H1 (cell line): ENCODE measurements around the gene TIGD1. TPM values are rescaled to one million over a fixed set of nuclear protein-coding genes. Genes with fewer than 3 reads are reported as not detected.

ENCODE experiments used
- CTCF ChIA-PET: fragments of 300-600 bp; sonication (Branson Sonifier 250); formaldehyde crosslinking; loops from one replicate; lab custom pipeline; 2021; ENCODE audit not compliant: partially characterized antibody; lab: Charles Lee
- POLR2A ChIA-PET: fragments of 300-600 bp; sonication (Branson Sonifier 250); formaldehyde crosslinking; loops from one replicate; lab custom pipeline; 2021; ENCODE audit warnings: inconsistent platforms; ENCODE audit not compliant: partially characterized antibody; lab: Charles Lee
- DNase-seq, 2 experiments: peaks; one replicate each; pipeline versions ENCODE4 v3.0.0 to v3.0.0-alpha.2; 2010 to 2022; ENCODE audit warnings: low spot score in 2 of 2, low read depth in 1 of 2, mixed read lengths in 1 of 2
- FAIRE-seq: peaks from 2 replicates; lab custom pipeline; 2011; peaks lifted over from hg19 to GRCh38; lab: Jason Lieb, UNC
- H2AFZ ChIP-seq: 2 replicates; pipeline ENCODE4 v1.8.1; 2012; ENCODE audit warnings: low read length, inconsistent platforms
- H2AK5ac ChIP-seq: 2 replicates; pipeline ENCODE4 v1.6.1; 2013; ENCODE audit warnings: low read depth, low read length
- H2BK120ac ChIP-seq: replicated peaks from 2 replicates; pipeline ENCODE3; 2013; ENCODE audit warnings: low read depth, low read length, inconsistent platforms
- H2BK12ac ChIP-seq: 2 replicates; pipeline ENCODE4 v1.6.1; 2013; ENCODE audit warnings: low read depth, low read length
- H2BK15ac ChIP-seq: 2 replicates; pipeline ENCODE4 v1.6.1; 2013; ENCODE audit warnings: low read length
- H2BK20ac ChIP-seq: 2 replicates; pipeline ENCODE4 v1.6.1; 2013; ENCODE audit warnings: low read length
- H2BK5ac ChIP-seq: 2 replicates; pipeline ENCODE4 v1.6.1; 2013; ENCODE audit warnings: low read depth, low read length
- H3K14ac ChIP-seq: 2 replicates; pipeline ENCODE4 v1.6.1; 2013; ENCODE audit warnings: inconsistent platforms; ENCODE audit not compliant: insufficient read length
- H3K18ac ChIP-seq: 2 replicates; pipeline ENCODE4 v1.6.1; 2013; ENCODE audit warnings: low read length; ENCODE audit errors: extremely low read depth
- H3K23ac ChIP-seq: 2 replicates; pipeline ENCODE4 v1.6.1; 2013; ENCODE audit warnings: inconsistent platforms; ENCODE audit not compliant: insufficient read length
- H3K23me2 ChIP-seq: 2 replicates; pipeline ENCODE4 v1.6.1; 2013; ENCODE audit warnings: low read depth, low read length
- H3K27ac ChIP-seq: 2 replicates; pipeline ENCODE4 v1.6.1; 2011; ENCODE audit warnings: low read depth, low read length, inconsistent platforms
- H3K27me3 ChIP-seq, 4 experiments: replicated peaks in 1 of 4; 1 replicate in 1 of 4; 2 replicates in 3 of 4; pipeline versions ENCODE4 v1.6.1 to v1.8.1; 2011 to 2013; ENCODE audit warnings: low read length in 3 of 4, mild to moderate bottlenecking in 3 of 4, inconsistent platforms in 2 of 4, mixed read lengths in 2 of 4, moderate library complexity in 1 of 4; ENCODE audit not compliant: control insufficient read depth in 3 of 4, insufficient read depth in 3 of 4; ENCODE audit errors: extremely low read depth in 1 of 4
- H3K36me3 ChIP-seq, 4 experiments: 2 replicates each; pipeline versions ENCODE4 v1.6.1 to v1.8.1; 2011 to 2013; ENCODE audit warnings: mild to moderate bottlenecking in 4 of 4, low read length in 3 of 4, moderate library complexity in 2 of 4, control low read depth in 1 of 4, inconsistent platforms in 1 of 4; ENCODE audit not compliant: insufficient read depth in 4 of 4, control insufficient read depth in 2 of 4
- H3K4ac ChIP-seq: replicated peaks from 2 replicates; pipeline ENCODE3; 2013; ENCODE audit warnings: low read length, low read depth, mixed read lengths, inconsistent platforms; ENCODE audit not compliant: insufficient read length
- H3K4me1 ChIP-seq, 4 experiments: replicated peaks in 1 of 4; 1 replicate in 1 of 4; 2 replicates in 3 of 4; pipeline versions ENCODE4 v1.6.1 to v1.8.1; 2011 to 2013; ENCODE audit warnings: low read length in 3 of 4, inconsistent platforms in 2 of 4, mixed read lengths in 1 of 4; ENCODE audit not compliant: insufficient read depth in 4 of 4, control insufficient read depth in 3 of 4
- H3K4me2 ChIP-seq, 2 experiments: 2 replicates each; pipeline versions ENCODE4 v1.6.1 to v1.8.1; 2011 to 2013; ENCODE audit warnings: low read depth in 2 of 2, low read length in 2 of 2, control low read depth in 1 of 2, inconsistent platforms in 1 of 2, mild to moderate bottlenecking in 1 of 2; ENCODE audit not compliant: insufficient read depth in 1 of 2
- H3K4me3 ChIP-seq, 4 experiments: fragments of 200-600, 300-600 bp in 1 of 4; sonication (generic), shearing (Covaris generic), sonication (Bioruptor Twin) in 1 of 4; 2 replicates each; pipeline versions ENCODE4 v1.5.1 to v1.8.1; 2011 to 2016; ENCODE audit warnings: low read length in 4 of 4, low read depth in 3 of 4, control low read depth in 2 of 4, inconsistent platforms in 2 of 4, mild to moderate bottlenecking in 2 of 4, mixed read lengths in 1 of 4, moderate library complexity in 1 of 4; ENCODE audit not compliant: insufficient read depth in 2 of 4; ENCODE audit errors: extremely low read depth in 1 of 4
- H3K56ac ChIP-seq: replicated peaks from 2 replicates; pipeline ENCODE3; 2013; ENCODE audit warnings: low read depth, mild to moderate bottlenecking, mixed read lengths, low read length, inconsistent platforms; ENCODE audit not compliant: insufficient read length
- H3K79me1 ChIP-seq: 2 replicates; pipeline ENCODE4 v1.6.1; 2013; ENCODE audit warnings: low read depth, low read length, control low read depth
- H3K79me2 ChIP-seq, 2 experiments: 2 replicates each; pipeline versions ENCODE4 v1.6.1 to v1.8.1; 2012 to 2013; ENCODE audit warnings: low read length in 2 of 2, mild to moderate bottlenecking in 2 of 2, inconsistent platforms in 1 of 2; ENCODE audit not compliant: insufficient read depth in 2 of 2, control insufficient read depth in 1 of 2
- H3K9ac ChIP-seq, 4 experiments: replicated peaks in 1 of 4; 1 replicate in 1 of 4; 2 replicates in 3 of 4; pipeline versions ENCODE4 v1.6.1 to v1.8.1; 2011 to 2013; ENCODE audit warnings: low read depth in 3 of 4, low read length in 3 of 4, control low read depth in 2 of 4, mild to moderate bottlenecking in 2 of 4, moderate library complexity in 2 of 4, inconsistent platforms in 1 of 4; ENCODE audit errors: extremely low read depth in 1 of 4
- H3K9me3 ChIP-seq, 2 experiments: 2 replicates each; pipeline versions ENCODE4 v1.6.1 to v1.8.1; 2012 to 2013; ENCODE audit warnings: mild to moderate bottlenecking in 2 of 2, moderate library complexity in 2 of 2, control low read depth in 1 of 2, inconsistent platforms in 1 of 2, low read depth in 1 of 2, low read length in 1 of 2, mixed read lengths in 1 of 2; ENCODE audit not compliant: insufficient read depth in 2 of 2
- H4K20me1 ChIP-seq, 2 experiments: replicated peaks in 1 of 2; 2 replicates each; pipeline versions ENCODE3 to v1.8.1; 2011 to 2013; ENCODE audit warnings: inconsistent platforms in 2 of 2, low read length in 2 of 2, mild to moderate bottlenecking in 1 of 2; ENCODE audit not compliant: insufficient read depth in 2 of 2, control insufficient read depth in 1 of 2
- H4K5ac ChIP-seq: 2 replicates; pipeline ENCODE4 v1.6.1; 2013; ENCODE audit warnings: low read length, low read depth, mixed read lengths, inconsistent platforms; ENCODE audit not compliant: insufficient read length
- H4K8ac ChIP-seq: 2 replicates; pipeline ENCODE4 v1.8.0; 2013; ENCODE audit warnings: mild to moderate bottlenecking, moderate library complexity, low read length, inconsistent platforms; ENCODE audit not compliant: insufficient read depth; ENCODE audit errors: extremely low read depth
- H4K91ac ChIP-seq: replicated peaks from 2 replicates; pipeline ENCODE3; 2013; ENCODE audit warnings: low read length, mixed read lengths, inconsistent platforms; ENCODE audit not compliant: insufficient read length
- CTCF ChIP-seq, 3 experiments: IDR thresholded peaks; 1 replicate in 2 of 3; 2 replicates in 1 of 3; pipeline versions ENCODE4 v1.5.1 to v1.6.1; 2011; ENCODE audit warnings: low read length in 3 of 3, mild to moderate bottlenecking in 3 of 3, inconsistent platforms in 2 of 3, low read depth in 1 of 3, moderate library complexity in 1 of 3; ENCODE audit not compliant: insufficient read depth in 1 of 3; ENCODE audit errors: control extremely low read depth in 1 of 3
- RNF2 ChIP-seq: fragments of 200-900, 300-1000 bp; sonication (generic); IDR thresholded peaks from 2 replicates; pipeline ENCODE4 v1.7.1; 2016; ENCODE audit warnings: borderline replicate concordance, low read depth, mild to moderate bottlenecking, antibody characterized with exemption, low read length; ENCODE audit not compliant: poor library complexity, severe bottlenecking; ENCODE audit errors: missing control alignments
- WGBS, 2 experiments: shearing (Covaris generic) in 1 of 2; methylation state at CpG; one replicate each; pipeline versions ENCODE4 v1.1.6 to v1.1.7; 2013 to 2015; ENCODE audit warnings: low lambda C conversion rate in 2 of 2, mixed read lengths in 2 of 2, inconsistent platforms in 1 of 2, low coverage in 1 of 2, missing lambda C conversion rate in 1 of 2; ENCODE audit not compliant: insufficient replicate concordance in 2 of 2, insufficient coverage in 1 of 2, insufficient read length in 1 of 2; ENCODE audit errors: extremely low coverage in 1 of 2, missing lambda C conversion rate in 1 of 2; 5-methylcytosine and 5-hydroxymethylcytosine counted together
- polyA plus RNA-seq, 7 experiments: library from polyadenylated mRNA; depleted of rRNA in 3 of 7; stranded (reverse) in 5 of 7; unstranded in 2 of 7; fragments of >200 nt in 5 of 7; fragments of 200-250 nt in 2 of 7; gene quantifications; 1 replicate in 5 of 7; 2 replicates in 1 of 7; 4 replicates in 1 of 7; pipeline versions ENCODE4 v1.2.1 to v1.2.3, GENCODE V29; 2011 to 2013; ENCODE audit warnings: missing spikeins in 2 of 7, mixed read lengths in 2 of 7
- total RNA-seq: library from RNA; stranded (reverse); fragmentation: NEBNext Ultra II Directional; extraction: Animal tissue kit (Norgen Biotek cat#: 25700); gene quantifications from 2 replicates; pipeline ENCODE4 v1.2.1, GENCODE V29; 2021

The TIGD1 gene
- total and polyA plus RNA-seq, 2 of the 8 experiments (the other 6 are each of a cell fraction or from before 2014, with no cell fraction given): 4.7 to 8.3 TPM

GRCh38 chr2:232592772-232593395, 42.5 kb upstream of the TIGD1 start:
- Histone ChIP-seq H3K36me3 (no peaks in the 10 kb centered on the region), H3K23ac (no peak overlapping the region), H4K91ac (no peak overlapping the region), H3K23me2 (no peaks in the 10 kb centered on the region), H2AFZ (no peak overlapping the region), H3K27ac (no peak overlapping the region), H2BK120ac (no peak overlapping the region), H3K4ac (no peak overlapping the region), H3K56ac (no peak overlapping the region), H3K79me2 (no peaks in the 10 kb centered on the region), H3K4me1 (peaks cover 0 to 7% (median 0%) of the 10 kb centered on the region in 4 experiments; a peak in 2 of 7 replicates), H3K9ac (no peak overlapping the region), H3K79me1 (no peaks in the 10 kb centered on the region; the same call in 1 of the 2 replicates), H2BK15ac (0 out of 2 replicates have a peak overlapping the region, but pooled peaks have one; percentile 61), H2BK20ac (no peak overlapping the region), H4K5ac (no peak overlapping the region), H2AK5ac (no peak overlapping the region), H2BK12ac (peak overlapping the region; percentile 50; the same call in 1 of the 2 replicates), H3K9me3 (no peaks in the 10 kb centered on the region), H3K27me3 (no peaks in the 10 kb centered on the region), H2BK5ac (no peak overlapping the region), H3K4me2 (no peak overlapping the region), H3K18ac (peak overlapping the region; percentile 60), H4K8ac (no peak overlapping the region), H4K20me1 (no peaks in the 10 kb centered on the region), H3K4me3 (no peak overlapping the region), H3K14ac (no peak overlapping the region)
- FAIRE-seq (no peak), DNase-seq (no peak)
- TF ChIP-seq RNF2 (no peak), CTCF (IDR thresholded peaks at IDR 0.05; ENCODE audit: control extremely low read depth in 1 of 3, insufficient read depth in 1 of 3, low read depth in 1 of 3, low read length in 3 of 3) (peak in 1 of 3 experiments; percentile 12; a peak in 1 of 4 replicates)
- ChIA-PET POLR2A (interaction anchor here (0.7 to 1.0 kb wide), 2 partner anchors 9 to 54 kb away, joined by 3 to 5 read pairs; no protein-coding TSS in a partner anchor), CTCF (interaction anchor here (0.9 to 3.0 kb wide), 7 partner anchors 12 to 84 kb away, joined by 3 to 15 read pairs (median 3); no protein-coding TSS in a partner anchor)
- WGBS, 2 experiments: 92% methylated on average over 3 of the region's 3 CpGs; no CpG with 5 or more reads in 1 of the 2 experiments
